ENCODE measurements around the gene WASF3. TPM values are rescaled to one million over a fixed set of nuclear protein-coding genes. Genes with fewer than 3 reads are reported as not detected.
"Not testable (repeated sequence)": the region's sequence is repeated elsewhere in the genome, so short reads cannot be mapped to it uniquely, and the experiment has no call there.

The WASF3 gene
- polyA plus RNA-seq, 1 donor, result 10.2 TPM

GRCh38 chr13:26721251-26722121 lies 164.0 kb downstream of the WASF3 start:
- DNase-seq, result no peak

DNA sequence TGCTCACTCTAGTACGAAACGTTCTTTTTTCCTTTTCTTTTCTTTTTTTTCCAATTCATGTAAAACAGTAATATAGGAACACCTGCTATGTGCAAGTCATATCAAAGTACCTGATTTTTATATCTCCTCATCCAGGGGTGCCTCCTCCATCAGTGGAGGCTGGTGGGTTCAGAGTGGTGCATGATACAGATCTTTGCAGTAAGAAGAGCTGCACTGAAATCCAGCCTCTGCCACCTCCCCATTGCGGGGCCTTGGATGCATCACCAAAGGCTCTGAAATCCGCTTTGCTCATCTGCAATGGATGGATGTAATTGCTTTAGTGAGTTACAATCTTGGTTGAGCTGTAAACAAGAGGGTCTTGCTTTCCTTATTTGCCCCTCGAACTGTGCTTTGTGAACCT lies 164.8 kb downstream of the WASF3 start:
- no peak for DNase-seq

- DNase-seq, result not testable (repeated sequence)
Measured at GRCh38 chr13:26723620-26724019, 166.1 kb downstream of the WASF3 start.

GRCh38 chr13:26726684-26727083 lies 169.2 kb downstream of the WASF3 start:
- DNase-seq, result no peak

DNA sequence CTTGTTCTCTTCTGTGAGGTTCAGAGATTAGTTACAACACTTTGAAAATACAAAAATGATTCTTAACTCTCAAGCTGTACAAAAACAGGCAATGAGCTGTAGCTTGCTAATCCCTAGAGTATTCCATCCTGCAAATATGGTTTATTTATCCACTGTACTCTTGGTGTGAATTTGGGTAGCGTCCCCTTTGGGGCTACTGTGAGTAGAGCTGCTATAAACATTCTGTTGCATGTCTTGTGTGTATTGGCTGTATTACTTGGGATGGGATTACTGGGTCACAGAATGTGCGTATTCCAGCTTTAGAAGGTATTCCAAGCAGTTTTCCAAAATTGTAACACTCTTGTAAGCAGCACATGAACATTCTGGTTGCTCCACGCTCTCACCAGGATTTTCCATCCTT lies 169.6 kb downstream of the WASF3 start:
- no peak for DNase-seq

- no peak for DNase-seq
Measured at GRCh38 chr13:26727633-26728032, 170.2 kb downstream of the WASF3 start.

- no peak for DNase-seq
Measured at GRCh38 chr13:26735677-26736076, 178.2 kb downstream of the WASF3 start.

Other genes with a start within 250 kb of the WASF3 start
- 0.23 TPM for gene GPR12, start 203.1 kb downstream of the WASF3 start, polyA plus RNA-seq (ENCODE audit: insufficient read length)